ENCODE results near the gene MINAR2.

The MINAR2 gene

GRCh38 chr5:129747572-129748407 lies at the start of gene MINAR2:
Gene MINAR2, plus strand, starts transcription at chr5:129748094. Its CDS starts 97 bp downstream, at chr5:129748191.
- H3K4me3 Mint-ChIP-seq, result no peak within 1 kb of the TSS
- H3K27ac Mint-ChIP-seq, result no peak within 1 kb of the TSS
- H3K27me3 Mint-ChIP-seq (ENCODE audit: low read depth), result no peaks in the 10 kb centered on the region
- H3K9me3 Mint-ChIP-seq, result no peaks in the 10 kb centered on the region
- H3K4me1 Mint-ChIP-seq (ENCODE audit: low read depth), result no peaks in the 10 kb centered on the region
- no peaks in the 10 kb centered on the region for H3K36me3 Mint-ChIP-seq (ENCODE audit: low read depth)

- Mint-ChIP-seq H3K4me3 (no peak overlapping the region), H3K27me3 (ENCODE audit: low read depth) (no peaks in the 10 kb centered on the region), H3K4me1 (ENCODE audit: low read depth) (no peaks in the 10 kb centered on the region), H3K9me3 (no peaks in the 10 kb centered on the region), H3K36me3 (ENCODE audit: low read depth) (no peaks in the 10 kb centered on the region), H3K27ac (no peak overlapping the region)
These were observed 49.2 kb upstream of the MINAR2 start for GRCh38 chr5:129698661-129699060.

DNA sequence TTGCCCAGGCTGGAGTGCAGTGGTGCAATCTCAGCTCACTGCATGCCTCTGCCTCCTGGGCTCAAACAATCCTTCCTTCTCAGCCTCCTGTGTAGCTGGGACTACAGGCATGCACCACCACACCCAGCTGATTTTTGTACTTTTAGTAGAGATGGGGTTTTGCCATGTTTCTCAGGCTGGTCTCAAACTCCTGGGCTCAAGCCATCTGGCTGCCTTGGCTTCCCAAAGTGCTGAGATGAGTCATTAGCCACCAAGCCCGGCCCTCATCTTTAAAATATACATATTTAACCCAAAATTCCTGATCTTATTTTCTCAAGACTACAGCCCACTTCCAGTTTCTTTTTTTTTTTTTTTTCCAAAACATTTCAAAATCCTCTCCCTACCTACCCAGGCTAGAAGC lies 31.7 kb upstream of the MINAR2 start:
- no peak overlapping the region for H3K27ac Mint-ChIP-seq

DNA sequence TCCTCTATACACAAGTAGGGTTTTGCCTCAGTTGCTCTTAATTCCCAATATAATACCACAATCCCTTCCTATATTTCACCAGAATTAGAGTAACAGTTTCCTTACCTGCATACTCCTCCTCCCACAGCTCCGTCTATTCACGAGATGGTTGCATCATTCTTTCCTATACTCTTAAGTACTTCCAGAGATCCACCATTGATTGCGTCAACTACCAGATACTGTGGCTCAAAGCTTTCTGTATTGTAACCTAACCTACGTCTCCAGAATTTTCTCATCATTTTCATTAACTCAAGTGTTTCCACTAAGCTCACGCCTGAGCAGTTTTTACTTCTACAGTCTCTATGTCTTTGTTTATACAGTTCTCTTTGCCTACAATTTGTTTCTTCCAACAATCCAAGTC lies 31.2 kb upstream of the MINAR2 start:
- Mint-ChIP-seq H3K27ac (no peak overlapping the region), H3K36me3 (ENCODE audit: low read depth) (no peaks in the 10 kb centered on the region), H3K9me3 (no peaks in the 10 kb centered on the region), H3K4me1 (ENCODE audit: low read depth) (no peaks in the 10 kb centered on the region), H3K4me3 (no peak overlapping the region), H3K27me3 (ENCODE audit: low read depth) (no peaks in the 10 kb centered on the region)

More for the DNA sequence above, 31.7 kb upstream of the MINAR2 start:
- no peaks in the 10 kb centered on the region for H3K27me3 Mint-ChIP-seq (ENCODE audit: low read depth)
- H3K36me3 Mint-ChIP-seq (ENCODE audit: low read depth), result no peaks in the 10 kb centered on the region
- H3K9me3 Mint-ChIP-seq, result no peaks in the 10 kb centered on the region
- H3K4me3 Mint-ChIP-seq, result no peak overlapping the region
- no peaks in the 10 kb centered on the region for H3K4me1 Mint-ChIP-seq (ENCODE audit: low read depth)

GRCh38 chr5:129717751-129718310 lies 30.1 kb upstream of the MINAR2 start:
- H3K27ac Mint-ChIP-seq, result no peak overlapping the region
- no peaks in the 10 kb centered on the region for H3K36me3 Mint-ChIP-seq (ENCODE audit: low read depth)
- no peaks in the 10 kb centered on the region for H3K27me3 Mint-ChIP-seq (ENCODE audit: low read depth)
- H3K4me1 Mint-ChIP-seq (ENCODE audit: low read depth), result no peaks in the 10 kb centered on the region
- H3K9me3 Mint-ChIP-seq, result no peaks in the 10 kb centered on the region
- no peak overlapping the region for H3K4me3 Mint-ChIP-seq

- Mint-ChIP-seq H3K36me3 (ENCODE audit: low read depth) (no peaks in the 10 kb centered on the region), H3K9me3 (no peaks in the 10 kb centered on the region), H3K27me3 (ENCODE audit: low read depth) (no peaks in the 10 kb centered on the region), H3K4me3 (no peak overlapping the region), H3K4me1 (ENCODE audit: low read depth) (no peaks in the 10 kb centered on the region), H3K27ac (no peak overlapping the region)
These were observed 29.3 kb upstream of the MINAR2 start for GRCh38 chr5:129718471-129719090.

DNA sequence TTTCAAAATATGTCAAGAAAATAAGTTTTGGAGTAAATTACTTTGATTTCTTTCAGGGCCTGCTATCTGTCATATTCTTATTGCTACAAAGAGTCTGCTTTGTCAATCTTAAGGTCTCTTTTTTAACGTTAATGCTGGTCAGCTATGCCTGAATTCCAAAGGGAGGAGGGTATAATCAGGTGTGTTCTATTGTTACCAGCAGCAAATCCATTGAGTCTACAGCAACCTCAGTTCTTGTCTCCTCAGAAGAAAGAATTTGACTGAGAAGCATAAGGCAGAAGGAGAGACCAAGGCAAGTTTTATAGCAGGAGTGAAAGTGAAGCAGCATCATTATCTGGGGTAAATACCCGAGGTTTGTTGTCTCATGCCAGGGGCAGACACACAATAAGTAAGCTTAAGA lies 23.7 kb upstream of the MINAR2 start:
- H3K4me3 Mint-ChIP-seq, result no peak overlapping the region
- H3K27ac Mint-ChIP-seq, result no peak overlapping the region
- H3K9me3 Mint-ChIP-seq, result no peaks in the 10 kb centered on the region
- H3K36me3 Mint-ChIP-seq (ENCODE audit: low read depth), result no peaks in the 10 kb centered on the region
- no peaks in the 10 kb centered on the region for H3K4me1 Mint-ChIP-seq (ENCODE audit: low read depth)
- no peaks in the 10 kb centered on the region for H3K27me3 Mint-ChIP-seq (ENCODE audit: low read depth)

DNA sequence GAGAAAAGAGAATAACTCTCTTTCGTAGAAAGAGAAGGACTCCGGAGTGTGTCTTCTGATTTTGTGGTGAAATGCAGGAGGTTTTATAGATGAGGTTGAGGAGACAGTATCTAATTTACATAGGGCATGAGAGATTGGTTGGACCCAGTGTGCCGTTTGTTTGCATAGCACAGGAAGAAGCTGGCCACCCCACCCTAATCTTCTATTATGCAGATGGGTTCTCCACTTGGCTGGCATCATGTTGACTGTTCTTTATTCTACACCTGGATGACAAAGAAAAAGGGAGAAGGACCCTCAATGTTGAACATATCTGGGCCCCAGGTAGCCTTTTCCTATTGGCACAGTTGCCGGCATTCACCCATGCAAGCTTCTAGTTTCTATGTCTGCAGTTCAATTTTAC lies 23.2 kb upstream of the MINAR2 start:
- Mint-ChIP-seq H3K4me3 (no peak overlapping the region), H3K36me3 (ENCODE audit: low read depth) (no peaks in the 10 kb centered on the region), H3K4me1 (ENCODE audit: low read depth) (no peaks in the 10 kb centered on the region), H3K9me3 (no peaks in the 10 kb centered on the region), H3K27me3 (ENCODE audit: low read depth) (no peaks in the 10 kb centered on the region), H3K27ac (no peak overlapping the region)

DNA sequence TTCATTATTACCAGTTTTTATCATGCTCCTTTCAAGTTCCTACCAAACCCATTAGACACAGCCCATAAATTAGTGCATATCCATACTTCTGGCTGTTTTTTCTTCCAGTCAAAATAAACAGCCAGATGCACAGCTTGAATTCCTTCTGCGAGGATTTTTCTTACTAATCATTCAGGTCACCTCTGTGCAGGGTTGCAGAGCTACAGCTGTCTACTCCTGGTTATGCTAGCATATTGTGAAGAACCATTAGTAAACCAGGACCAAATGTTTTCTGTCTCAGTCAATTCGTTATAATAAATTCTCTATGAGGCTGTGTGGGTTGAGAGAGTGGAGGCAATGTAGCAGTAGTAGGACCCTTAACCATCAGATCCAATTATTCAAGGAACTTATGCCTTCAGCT lies 8.1 kb upstream of the MINAR2 start:
- H3K27me3 Mint-ChIP-seq (ENCODE audit: low read depth), result no peaks in the 10 kb centered on the region
- H3K36me3 Mint-ChIP-seq (ENCODE audit: low read depth), result no peaks in the 10 kb centered on the region
- no peaks in the 10 kb centered on the region for H3K9me3 Mint-ChIP-seq
- H3K27ac Mint-ChIP-seq, result no peak overlapping the region
- H3K4me3 Mint-ChIP-seq, result no peak overlapping the region
- no peaks in the 10 kb centered on the region for H3K4me1 Mint-ChIP-seq (ENCODE audit: low read depth)

DNA sequence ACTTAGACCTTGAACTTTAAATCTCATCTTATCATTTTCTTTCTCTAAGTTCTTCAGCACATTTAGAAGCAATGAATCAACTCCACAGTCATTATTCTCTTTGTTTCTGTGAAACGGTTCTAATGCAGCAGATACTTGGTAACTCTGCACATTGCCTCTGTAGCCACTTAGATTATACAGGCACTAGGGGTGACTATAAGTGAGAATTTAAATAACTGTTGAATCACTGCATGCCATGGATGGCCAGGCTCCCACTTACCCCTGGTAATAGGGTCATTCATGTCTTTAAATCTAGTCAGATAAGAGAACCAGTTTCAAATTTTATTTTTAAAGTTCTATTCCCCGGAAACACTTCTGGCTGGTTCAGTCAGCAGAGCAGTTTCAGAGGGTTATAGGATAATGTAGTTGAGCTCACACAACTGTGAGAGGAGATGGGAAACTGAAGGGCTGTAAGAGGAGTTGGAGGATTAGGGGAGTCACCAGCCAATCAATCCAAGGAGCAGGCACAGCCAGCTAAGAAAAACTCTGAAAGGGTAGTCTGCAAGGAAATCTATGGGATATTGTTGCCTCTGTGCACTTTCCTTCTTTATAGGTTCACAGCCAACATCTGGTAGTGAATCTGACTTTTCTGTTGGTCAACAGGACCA lies 4.2 kb upstream of the MINAR2 start:
- H3K4me1 Mint-ChIP-seq (ENCODE audit: low read depth), result no peaks in the 10 kb centered on the region
- no peaks in the 10 kb centered on the region for H3K9me3 Mint-ChIP-seq
- H3K27me3 Mint-ChIP-seq (ENCODE audit: low read depth), result no peaks in the 10 kb centered on the region
- no peaks in the 10 kb centered on the region for H3K36me3 Mint-ChIP-seq (ENCODE audit: low read depth)
- H3K4me3 Mint-ChIP-seq, result no peak overlapping the region
- no peak overlapping the region for H3K27ac Mint-ChIP-seq

DNA sequence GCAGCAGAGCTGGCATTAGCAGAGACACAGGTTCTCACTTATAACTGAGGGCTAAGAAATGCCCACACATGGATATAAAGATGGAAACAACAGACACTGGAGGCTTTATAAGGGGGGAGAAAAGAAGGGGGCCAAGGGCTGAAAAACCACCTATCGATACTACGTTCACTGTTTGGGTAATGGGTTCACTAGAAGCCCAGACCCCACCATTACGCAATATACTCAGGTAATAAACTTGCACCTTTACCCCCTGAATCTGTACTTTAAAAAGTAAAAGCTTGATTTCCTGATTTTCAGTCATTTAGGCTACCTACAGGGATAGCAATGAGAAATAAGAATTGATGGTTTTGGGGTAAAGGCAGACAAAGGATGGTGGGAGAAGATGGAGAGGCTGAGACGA lies 1.9 kb upstream of the MINAR2 start:
- Mint-ChIP-seq H3K36me3 (ENCODE audit: low read depth) (no peaks in the 10 kb centered on the region), H3K9me3 (no peaks in the 10 kb centered on the region), H3K4me1 (ENCODE audit: low read depth) (no peaks in the 10 kb centered on the region)

GRCh38 chr5:129746876-129747275 lies 1.0 kb upstream of the MINAR2 start:
- Mint-ChIP-seq H3K36me3 (ENCODE audit: low read depth) (no peaks in the 10 kb centered on the region), H3K27ac (no peak overlapping the region), H3K4me3 (no peak overlapping the region), H3K27me3 (ENCODE audit: low read depth) (no peaks in the 10 kb centered on the region), H3K9me3 (no peaks in the 10 kb centered on the region), H3K4me1 (ENCODE audit: low read depth) (no peaks in the 10 kb centered on the region)

More for the DNA sequence above, 1.9 kb upstream of the MINAR2 start:
- Mint-ChIP-seq H3K4me3 (no peak overlapping the region), H3K27ac (no peak overlapping the region), H3K27me3 (ENCODE audit: low read depth) (no peaks in the 10 kb centered on the region)

GRCh38 chr5:129748913-129749880 lies 1.3 kb downstream of the MINAR2 start:
- no peaks in the 10 kb centered on the region for H3K9me3 Mint-ChIP-seq
- H3K27ac Mint-ChIP-seq, result no peak overlapping the region
- no peaks in the 10 kb centered on the region for H3K27me3 Mint-ChIP-seq (ENCODE audit: low read depth)
- no peaks in the 10 kb centered on the region for H3K36me3 Mint-ChIP-seq (ENCODE audit: low read depth)
- H3K4me3 Mint-ChIP-seq, result no peak overlapping the region
- H3K4me1 Mint-ChIP-seq (ENCODE audit: low read depth), result no peaks in the 10 kb centered on the region
